Measurements from ENCODE around the gene IGF2BP2.

DNA sequence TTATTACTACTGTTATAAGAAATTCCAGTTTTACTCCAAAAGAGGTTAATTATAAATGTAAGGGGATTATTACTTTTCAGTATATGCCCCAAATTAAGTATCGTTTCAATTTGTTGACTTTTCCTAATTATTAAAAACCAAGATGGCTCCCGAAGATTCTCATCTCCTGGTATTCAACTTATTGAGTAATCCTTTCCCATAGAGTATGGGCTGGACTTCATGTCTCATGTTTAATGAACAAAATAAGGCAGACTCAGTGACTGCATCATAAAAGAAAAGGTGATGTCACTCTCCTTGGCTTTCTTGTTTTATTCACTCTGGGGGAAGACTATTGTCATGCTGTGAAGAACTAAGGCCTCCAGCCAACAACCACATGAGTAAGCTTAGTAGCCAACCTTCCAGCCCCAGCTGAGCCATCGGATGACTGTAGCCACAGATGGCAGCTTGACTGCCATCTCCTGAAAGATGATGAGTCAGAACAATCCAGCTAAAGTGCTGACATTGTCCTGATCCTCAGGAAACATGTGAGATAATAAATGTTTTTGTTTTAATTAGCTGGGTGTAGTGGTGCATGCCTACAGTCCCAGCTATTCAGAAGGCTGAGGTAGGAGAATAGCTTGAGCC is 17.3 kb downstream of the IGF2BP2 start:
- TF ChIP-seq, protein P1, sequence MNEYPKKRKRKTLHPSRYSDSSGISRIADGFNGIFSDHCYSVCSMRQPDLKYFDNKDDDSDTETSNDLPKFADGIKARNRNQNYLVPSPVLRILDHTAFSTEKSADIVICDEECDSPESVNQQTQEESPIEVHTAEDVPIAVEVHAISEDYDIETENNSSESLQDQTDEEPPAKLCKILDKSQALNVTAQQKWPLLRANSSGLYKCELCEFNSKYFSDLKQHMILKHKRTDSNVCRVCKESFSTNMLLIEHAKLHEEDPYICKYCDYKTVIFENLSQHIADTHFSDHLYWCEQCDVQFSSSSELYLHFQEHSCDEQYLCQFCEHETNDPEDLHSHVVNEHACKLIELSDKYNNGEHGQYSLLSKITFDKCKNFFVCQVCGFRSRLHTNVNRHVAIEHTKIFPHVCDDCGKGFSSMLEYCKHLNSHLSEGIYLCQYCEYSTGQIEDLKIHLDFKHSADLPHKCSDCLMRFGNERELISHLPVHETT (CRISPR knock-in tag; conservative IDR thresholded peaks at IDR 0.05), result no peak
- no peak for TF ChIP-seq NCOA1 (CRISPR knock-in tag; IDR thresholded peaks at IDR 0.05)
- TF ChIP-seq, protein P2, sequence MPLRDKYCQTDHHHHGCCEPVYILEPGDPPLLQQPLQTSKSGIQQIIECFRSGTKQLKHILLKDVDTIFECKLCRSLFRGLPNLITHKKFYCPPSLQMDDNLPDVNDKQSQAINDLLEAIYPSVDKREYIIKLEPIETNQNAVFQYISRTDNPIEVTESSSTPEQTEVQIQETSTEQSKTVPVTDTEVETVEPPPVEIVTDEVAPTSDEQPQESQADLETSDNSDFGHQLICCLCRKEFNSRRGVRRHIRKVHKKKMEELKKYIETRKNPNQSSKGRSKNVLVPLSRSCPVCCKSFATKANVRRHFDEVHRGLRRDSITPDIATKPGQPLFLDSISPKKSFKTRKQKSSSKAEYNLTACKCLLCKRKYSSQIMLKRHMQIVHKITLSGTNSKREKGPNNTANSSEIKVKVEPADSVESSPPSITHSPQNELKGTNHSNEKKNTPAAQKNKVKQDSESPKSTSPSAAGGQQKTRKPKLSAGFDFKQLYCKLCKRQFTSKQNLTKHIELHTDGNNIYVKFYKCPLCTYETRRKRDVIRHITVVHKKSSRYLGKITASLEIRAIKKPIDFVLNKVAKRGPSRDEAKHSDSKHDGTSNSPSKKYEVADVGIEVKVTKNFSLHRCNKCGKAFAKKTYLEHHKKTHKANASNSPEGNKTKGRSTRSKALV (CRISPR knock-in tag; IDR thresholded peaks at IDR 0.05), result no peak
